ENCODE measurements around the gene STK39. TPM values are rescaled to one million over a fixed set of nuclear protein-coding genes. Genes with fewer than 3 reads are reported as not detected.

Gene STK39
- total RNA-seq, 1 experiment from 2014 or later = 22.1 TPM

DNA sequence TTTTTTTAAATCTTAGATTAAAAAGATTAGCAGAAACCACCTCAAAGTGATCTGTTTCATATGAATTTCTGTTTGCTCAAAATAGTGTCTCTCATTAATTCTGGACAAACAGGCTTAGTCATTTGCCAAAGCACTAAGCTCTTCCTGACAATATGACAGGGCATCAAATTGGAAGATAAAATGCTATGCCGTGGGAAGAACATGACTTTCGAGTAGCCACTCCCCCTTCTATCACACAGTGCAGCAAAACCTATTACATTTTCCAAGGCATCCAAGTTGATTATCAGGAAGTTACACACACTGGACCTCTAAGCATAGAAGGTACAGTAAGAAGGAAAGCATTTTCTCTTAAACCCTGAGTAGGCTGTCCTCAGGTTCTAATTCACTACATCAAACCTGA is 89.5 kb downstream of the STK39 start:
- no peak for DNase-seq
- H3K9ac ChIP-seq (ENCODE audit: extremely low read depth, insufficient read length, low read length) = no peak overlapping the region
- H4K5ac ChIP-seq (ENCODE audit: insufficient read length, low read depth, low read length) = no peak overlapping the region
- H3K23ac ChIP-seq (ENCODE audit: insufficient read length, low read depth, low read length) = no peak overlapping the region
- no CpG with 5 or more reads among the region's 2 CpGs for WGBS (ENCODE audit: extremely low coverage, insufficient read length, low lambda C conversion rate)
- H2BK5ac ChIP-seq (ENCODE audit: insufficient read length, low read length) = no peak overlapping the region
- H4K8ac ChIP-seq (replicated peaks; ENCODE audit: insufficient read length, low read depth, low read length) = no peak overlapping the region
- H3K4me2 ChIP-seq (ENCODE audit: insufficient read depth, insufficient read length, low read length) = no peak overlapping the region
- H3K23me2 ChIP-seq (ENCODE audit: insufficient read length, low read depth, low read length, poor library complexity, severe bottlenecking) = no peaks in the 10 kb centered on the region
- no peak overlapping the region for H2BK15ac ChIP-seq (ENCODE audit: low read depth, low read length)
- H2BK12ac ChIP-seq (ENCODE audit: insufficient read length, low read depth, low read length) = no peak overlapping the region
- no peak overlapping the region for H3K56ac ChIP-seq (ENCODE audit: insufficient read length, low read depth, low read length)
- no peak overlapping the region for H3K4me3 Mint-ChIP-seq
- H3K27ac Mint-ChIP-seq = no peak overlapping the region
- H3K4me1 Mint-ChIP-seq = peaks cover 3 to 9% of the 10 kb centered on the region in 2 experiments; a peak in 3 of 4 replicates
- H3K27me3 Mint-ChIP-seq (ENCODE audit: low read depth) = no peaks in the 10 kb centered on the region
- TF ChIP-seq, protein P1, sequence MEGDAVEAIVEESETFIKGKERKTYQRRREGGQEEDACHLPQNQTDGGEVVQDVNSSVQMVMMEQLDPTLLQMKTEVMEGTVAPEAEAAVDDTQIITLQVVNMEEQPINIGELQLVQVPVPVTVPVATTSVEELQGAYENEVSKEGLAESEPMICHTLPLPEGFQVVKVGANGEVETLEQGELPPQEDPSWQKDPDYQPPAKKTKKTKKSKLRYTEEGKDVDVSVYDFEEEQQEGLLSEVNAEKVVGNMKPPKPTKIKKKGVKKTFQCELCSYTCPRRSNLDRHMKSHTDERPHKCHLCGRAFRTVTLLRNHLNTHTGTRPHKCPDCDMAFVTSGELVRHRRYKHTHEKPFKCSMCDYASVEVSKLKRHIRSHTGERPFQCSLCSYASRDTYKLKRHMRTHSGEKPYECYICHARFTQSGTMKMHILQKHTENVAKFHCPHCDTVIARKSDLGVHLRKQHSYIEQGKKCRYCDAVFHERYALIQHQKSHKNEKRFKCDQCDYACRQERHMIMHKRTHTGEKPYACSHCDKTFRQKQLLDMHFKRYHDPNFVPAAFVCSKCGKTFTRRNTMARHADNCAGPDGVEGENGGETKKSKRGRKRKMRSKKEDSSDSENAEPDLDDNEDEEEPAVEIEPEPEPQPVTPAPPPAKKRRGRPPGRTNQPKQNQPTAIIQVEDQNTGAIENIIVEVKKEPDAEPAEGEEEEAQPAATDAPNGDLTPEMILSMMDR (conservative IDR thresholded peaks at IDR 0.05) = no peak
- H3T11ph ChIP-seq (ENCODE audit: low read length) = no peak overlapping the region
- no peaks in the 10 kb centered on the region for H4K20me1 ChIP-seq (ENCODE audit: control insufficient read depth, insufficient read depth, insufficient read length)
- no peak overlapping the region for H3K18ac ChIP-seq (ENCODE audit: insufficient read length, low read depth, low read length)
- H3K79me2 ChIP-seq (ENCODE audit: insufficient read depth, low read length) = no peaks in the 10 kb centered on the region
- H3K79me1 ChIP-seq (ENCODE audit: insufficient read depth, low read depth, low read length, poor library complexity, severe bottlenecking) = peaks cover 2% of the 10 kb centered on the region
- H3K36me3 Mint-ChIP-seq (ENCODE audit: insufficient read depth in 1 of 3, low read depth in 3 of 3) = peaks cover 0 to under 1% (median 0%) of the 10 kb centered on the region in 3 experiments; a peak in 1 of 7 replicates
- no peak overlapping the region for H2BK20ac ChIP-seq (ENCODE audit: low read depth, low read length, poor library complexity, severe bottlenecking)
- H3K4ac ChIP-seq (ENCODE audit: low read depth, low read length) = no peak overlapping the region
- H2AFZ ChIP-seq (ENCODE audit: low read length) = no peak overlapping the region
- no peaks in the 10 kb centered on the region for H3K9me3 ChIP-seq (ENCODE audit: control insufficient read depth, low read depth, low read length)
- no peak overlapping the region for H4K91ac ChIP-seq (ENCODE audit: insufficient read length, low read depth, low read length)
- H3K9me3 Mint-ChIP-seq = no peaks in the 10 kb centered on the region
- H3K4me1 ChIP-seq (ENCODE audit: insufficient read depth, low read length) = no peaks in the 10 kb centered on the region; the same call in 1 of the 2 replicates
- H3K27ac ChIP-seq (ENCODE audit: insufficient read length, low read depth, low read length) = no peak overlapping the region
- H3K14ac ChIP-seq (ENCODE audit: insufficient read depth, low read length) = no peak overlapping the region
- no peaks in the 10 kb centered on the region for H3K27me3 ChIP-seq (ENCODE audit: insufficient read depth, low read length)
- H2AK5ac ChIP-seq (ENCODE audit: insufficient read length, low read length) = no peak overlapping the region
- no peak overlapping the region for H2BK120ac ChIP-seq (ENCODE audit: low read depth, low read length, poor library complexity, severe bottlenecking)
